H1 (cell line): ENCODE measurements around the gene CASD1. TPM values are rescaled to one million over a fixed set of nuclear protein-coding genes. Genes with fewer than 3 reads are reported as not detected.
A peak's percentile ranks its signal among the peaks of the same experiment; 100 is the strongest.

Experiments used
- CBX8 ChIP-seq: fragments of 300-800, 300-1000 bp; sonication (generic); IDR thresholded peaks from 2 replicates; pipeline ENCODE4 v1.7.1; 2016; ENCODE audit warnings: low read depth, low read length, borderline replicate concordance
- CEBPB ChIP-seq: IDR thresholded peaks from 2 replicates; pipeline ENCODE4 v1.6.1; 2012; ENCODE audit warnings: low read depth, low read length
- CHD1 ChIP-seq: IDR thresholded peaks from 2 replicates; pipeline ENCODE4 v1.6.1; 2012; ENCODE audit warnings: low read depth, low read length, improper control_type of control experiment
- CREB1 ChIP-seq: IDR thresholded peaks from 2 replicates; pipeline ENCODE4 v1.6.1; 2012; ENCODE audit warnings: inconsistent platforms
- CTBP2 ChIP-seq: IDR thresholded peaks from 2 replicates; pipeline ENCODE4 v1.7.0; 2011; ENCODE audit warnings: borderline replicate concordance, mild to moderate bottlenecking, moderate library complexity, mixed read lengths, low read length; ENCODE audit not compliant: insufficient read depth, insufficient read length
- EGR1 ChIP-seq: IDR thresholded peaks from 2 replicates; pipeline ENCODE4 v1.6.1; 2011; ENCODE audit warnings: low read depth, low read length, borderline replicate concordance
- EP300 ChIP-seq, 2 experiments: IDR thresholded peaks; 1 replicate in 1 of 2; 2 replicates in 1 of 2; pipeline ENCODE4 v1.6.1; 2011 to 2012; ENCODE audit warnings: low read depth in 2 of 2, low read length in 2 of 2, mild to moderate bottlenecking in 2 of 2, borderline replicate concordance in 1 of 2, inconsistent platforms in 1 of 2, moderate library complexity in 1 of 2
- EZH2 ChIP-seq: fragments of 200-600 bp; sonication (generic); IDR thresholded peaks from 2 replicates; pipeline ENCODE4 v1.7.1; 2012; ENCODE audit warnings: low read depth, mild to moderate bottlenecking, moderate library complexity, low read length, inconsistent platforms; ENCODE audit not compliant: severe bottlenecking
- HDAC6 ChIP-seq: IDR thresholded peaks from one replicate; pipeline ENCODE4 v1.7.1; 2012; ENCODE audit warnings: low read depth, mild to moderate bottlenecking, inconsistent platforms, low read length, moderate library complexity
- KDM1A ChIP-seq: fragments of 200-600, 300-600 bp; sonication (generic); IDR thresholded peaks from 2 replicates; pipeline ENCODE4 v1.7.1; 2016; ENCODE audit warnings: mild to moderate bottlenecking, low read length, borderline replicate concordance
- KDM4A ChIP-seq: IDR thresholded peaks from one replicate; pipeline ENCODE4 v1.7.1; 2012; ENCODE audit warnings: low read depth, mild to moderate bottlenecking, moderate library complexity, low read length, inconsistent platforms; ENCODE audit not compliant: severe bottlenecking
- MAFK ChIP-seq: IDR thresholded peaks from 2 replicates; pipeline ENCODE4 v1.6.1; 2012; ENCODE audit warnings: low read depth, mild to moderate bottlenecking, improper control_type of control experiment, low read length
- NRF1 ChIP-seq: IDR thresholded peaks from 2 replicates; pipeline ENCODE4 v1.6.1; 2011; ENCODE audit warnings: mild to moderate bottlenecking, low read depth, low read length, improper control_type of control experiment
- POLR2A ChIP-seq, 2 experiments: IDR thresholded peaks; 1 replicate in 1 of 2; 2 replicates in 1 of 2; pipeline ENCODE4 v1.6.1; 2011; ENCODE audit warnings: low read depth in 2 of 2, low read length in 2 of 2, mild to moderate bottlenecking in 2 of 2; ENCODE audit errors: control extremely low read depth in 1 of 2
- POLR2AphosphoS5 ChIP-seq: IDR thresholded peaks from 2 replicates; pipeline ENCODE4 v1.6.1; 2011; ENCODE audit warnings: low read depth, low read length
- RAD21 ChIP-seq, 2 experiments: IDR thresholded peaks in 1 of 2; conservative IDR thresholded peaks in 1 of 2; 2 replicates each; pipeline ENCODE4 v1.6.1; 2011; ENCODE audit warnings: low read depth in 2 of 2, low read length in 2 of 2, improper control_type of control experiment in 1 of 2, inconsistent platforms in 1 of 2, mild to moderate bottlenecking in 1 of 2, moderate library complexity in 1 of 2
- RBBP5 ChIP-seq: IDR thresholded peaks from 2 replicates; pipeline ENCODE4 v1.7.1; 2012; ENCODE audit warnings: low read depth, mild to moderate bottlenecking, inconsistent platforms, low read length, moderate library complexity, borderline replicate concordance
- RFX5 ChIP-seq: IDR thresholded peaks from 2 replicates; pipeline ENCODE4 v1.6.1; 2011; ENCODE audit warnings: low read depth, low read length, improper control_type of control experiment, borderline replicate concordance
- TCF12 ChIP-seq: IDR thresholded peaks from 2 replicates; pipeline ENCODE4 v1.6.1; 2011; ENCODE audit warnings: low read depth, mild to moderate bottlenecking, low read length
- YY1 ChIP-seq: IDR thresholded peaks from 2 replicates; pipeline ENCODE4 v1.6.1; 2011; ENCODE audit warnings: low read depth, mild to moderate bottlenecking, low read length
- polyA plus RNA-seq, 7 experiments: library from polyadenylated mRNA; depleted of rRNA in 3 of 7; stranded (reverse) in 5 of 7; unstranded in 2 of 7; fragments of >200 nt in 5 of 7; fragments of 200-250 nt in 2 of 7; gene quantifications; 1 replicate in 5 of 7; 2 replicates in 1 of 7; 4 replicates in 1 of 7; pipeline versions ENCODE4 v1.2.1 to v1.2.3, GENCODE V29; 2011 to 2013; ENCODE audit warnings: missing spikeins in 2 of 7, mixed read lengths in 2 of 7
- total RNA-seq: library from RNA; stranded (reverse); fragmentation: NEBNext Ultra II Directional; extraction: Animal tissue kit (Norgen Biotek cat#: 25700); gene quantifications from 2 replicates; pipeline ENCODE4 v1.2.1, GENCODE V29; 2021
- TF ChIP-seq, protein P1 (sequence below): IDR thresholded peaks from 2 replicates; pipeline ENCODE4 v1.6.1; 2011; ENCODE audit warnings: low read length, improper control_type of control experiment
- TF ChIP-seq, protein P2 (sequence below): IDR thresholded peaks from 2 replicates; pipeline ENCODE4 v1.6.1; 2012; ENCODE audit warnings: inconsistent platforms

The CASD1 gene
- total and polyA plus RNA-seq, 2 of the 8 experiments (the other 6 are each of a cell fraction or from before 2014, with no cell fraction given) = 14.2 to 18.8 TPM

DNA sequence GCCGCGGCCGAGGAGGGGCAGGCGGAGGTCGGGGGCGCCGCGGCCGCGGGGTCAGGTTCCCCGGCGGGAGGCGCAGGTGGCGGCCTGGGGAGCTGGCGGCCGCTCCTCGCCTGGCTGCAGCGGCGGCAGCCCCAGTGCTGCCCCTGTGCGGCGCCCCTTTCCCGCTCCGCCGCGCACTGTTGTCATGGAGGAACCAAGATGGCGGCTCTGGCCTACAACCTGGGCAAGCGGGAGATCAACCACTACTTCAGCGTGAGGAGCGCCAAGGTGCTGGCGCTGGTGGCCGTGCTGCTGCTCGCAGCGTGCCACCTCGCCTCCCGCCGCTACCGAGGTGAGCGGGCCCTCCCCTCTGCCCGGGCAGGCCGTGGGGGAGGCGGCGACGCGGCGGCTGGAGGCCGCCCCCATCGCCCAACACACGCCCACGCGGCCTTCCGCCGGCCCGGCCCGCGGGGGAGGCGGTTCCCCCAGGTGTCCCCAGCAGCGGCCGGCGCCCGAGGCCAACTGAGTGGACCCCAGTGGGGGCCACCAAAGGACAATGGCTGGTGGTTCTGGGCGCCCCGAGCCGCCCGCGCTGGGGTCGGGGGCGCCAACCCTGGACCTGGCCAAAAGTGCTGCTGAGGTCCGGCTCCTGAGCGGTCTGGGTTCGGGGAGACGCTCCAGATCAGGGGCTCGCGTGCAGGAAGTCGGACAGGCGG, 425 bp downstream of the CASD1 start (continued):
- TF ChIP-seq KDM1A = no peak
- peak in 1 of 2 experiments; percentile 12; a peak in 2 of 4 replicates for TF ChIP-seq RAD21 (IDR thresholded peaks at IDR 0.05 in 1 of 2, conservative IDR thresholded peaks at IDR 0.05 in 1 of 2; ENCODE audit: low read depth in 2 of 2, low read length in 2 of 2)
- TF ChIP-seq, protein P1, sequence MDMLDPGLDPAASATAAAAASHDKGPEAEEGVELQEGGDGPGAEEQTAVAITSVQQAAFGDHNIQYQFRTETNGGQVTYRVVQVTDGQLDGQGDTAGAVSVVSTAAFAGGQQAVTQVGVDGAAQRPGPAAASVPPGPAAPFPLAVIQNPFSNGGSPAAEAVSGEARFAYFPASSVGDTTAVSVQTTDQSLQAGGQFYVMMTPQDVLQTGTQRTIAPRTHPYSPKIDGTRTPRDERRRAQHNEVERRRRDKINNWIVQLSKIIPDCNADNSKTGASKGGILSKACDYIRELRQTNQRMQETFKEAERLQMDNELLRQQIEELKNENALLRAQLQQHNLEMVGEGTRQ = no peak
- TF ChIP-seq NRF1 = no peak
- TF ChIP-seq CREB1 = no peak
- TF ChIP-seq KDM4A = peak; percentile 70
- TF ChIP-seq, protein P2, sequence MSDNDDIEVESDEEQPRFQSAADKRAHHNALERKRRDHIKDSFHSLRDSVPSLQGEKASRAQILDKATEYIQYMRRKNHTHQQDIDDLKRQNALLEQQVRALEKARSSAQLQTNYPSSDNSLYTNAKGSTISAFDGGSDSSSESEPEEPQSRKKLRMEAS = 0 out of 2 replicates have a peak, but pooled peaks have one; percentile 18
- TF ChIP-seq POLR2A (IDR thresholded peaks at IDR 0.05; ENCODE audit: control extremely low read depth in 1 of 2, low read depth in 2 of 2, low read length in 2 of 2) = peak in 1 of 2 experiments; percentile 26; a peak in 2 of 3 replicates
- no peak for TF ChIP-seq MAFK
- TF ChIP-seq RBBP5 = peak; percentile 90
- no peak for TF ChIP-seq CEBPB
- peak; percentile 85 for TF ChIP-seq EGR1
- no peak for TF ChIP-seq CBX8
- no peak for TF ChIP-seq CHD1
- no peak for TF ChIP-seq RFX5
- TF ChIP-seq CTBP2 = no peak
- peak; percentile 95 for TF ChIP-seq YY1
- TF ChIP-seq HDAC6 = no peak
- no peak for TF ChIP-seq EP300 (IDR thresholded peaks at IDR 0.05; ENCODE audit: borderline replicate concordance in 1 of 2, low read depth in 2 of 2, low read length in 2 of 2)
- TF ChIP-seq EZH2 = no peak
- peak; percentile 69 for TF ChIP-seq POLR2AphosphoS5
- TF ChIP-seq TCF12 = no peak
